ENCODE results near the gene POMT1.

DNA sequence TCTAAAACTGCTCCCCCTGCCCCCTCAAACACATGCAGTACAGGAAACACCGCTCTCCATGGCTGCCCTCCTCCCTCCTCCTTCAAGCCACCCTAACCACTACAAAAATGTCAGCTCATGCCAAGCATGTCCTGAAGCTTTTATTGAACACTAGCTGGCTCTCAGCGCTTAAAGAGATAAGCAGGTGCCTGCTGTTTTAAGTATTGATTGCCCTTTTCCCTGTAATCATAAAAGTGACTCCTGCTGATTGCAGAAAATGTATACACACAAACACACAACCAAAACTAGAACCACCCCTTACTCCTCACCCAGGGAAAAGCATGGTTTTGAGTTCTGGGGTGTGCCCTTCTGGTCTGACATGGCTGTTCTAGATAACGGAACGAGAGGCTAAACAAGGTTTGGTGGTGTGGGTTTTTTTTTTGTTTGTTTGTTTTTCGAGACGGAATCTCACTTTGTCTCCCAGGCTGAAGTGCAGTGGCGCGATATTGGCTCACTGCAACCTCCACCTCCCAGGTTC, 32.1 kb downstream of the POMT1 start:
- TF ChIP-seq CTCF (IDR thresholded peaks at IDR 0.05) = no peak
- TF ChIP-seq FOXJ3 (CRISPR knock-in tag; IDR thresholded peaks at IDR 0.05) = no peak
- TF ChIP-seq, protein P1, sequence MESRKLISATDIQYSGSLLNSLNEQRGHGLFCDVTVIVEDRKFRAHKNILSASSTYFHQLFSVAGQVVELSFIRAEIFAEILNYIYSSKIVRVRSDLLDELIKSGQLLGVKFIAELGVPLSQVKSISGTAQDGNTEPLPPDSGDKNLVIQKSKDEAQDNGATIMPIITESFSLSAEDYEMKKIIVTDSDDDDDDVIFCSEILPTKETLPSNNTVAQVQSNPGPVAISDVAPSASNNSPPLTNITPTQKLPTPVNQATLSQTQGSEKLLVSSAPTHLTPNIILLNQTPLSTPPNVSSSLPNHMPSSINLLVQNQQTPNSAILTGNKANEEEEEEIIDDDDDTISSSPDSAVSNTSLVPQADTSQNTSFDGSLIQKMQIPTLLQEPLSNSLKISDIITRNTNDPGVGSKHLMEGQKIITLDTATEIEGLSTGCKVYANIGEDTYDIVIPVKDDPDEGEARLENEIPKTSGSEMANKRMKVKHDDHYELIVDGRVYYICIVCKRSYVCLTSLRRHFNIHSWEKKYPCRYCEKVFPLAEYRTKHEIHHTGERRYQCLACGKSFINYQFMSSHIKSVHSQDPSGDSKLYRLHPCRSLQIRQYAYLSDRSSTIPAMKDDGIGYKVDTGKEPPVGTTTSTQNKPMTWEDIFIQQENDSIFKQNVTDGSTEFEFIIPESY (IDR thresholded peaks at IDR 0.05; ENCODE audit: borderline replicate concordance, low read depth) = no peak
